ENCODE results near the gene FBLN5.

- TF ChIP-seq CTBP1 (IDR thresholded peaks at IDR 0.05; ENCODE audit: borderline replicate concordance) = no peak
- TF ChIP-seq FOXM1 (IDR thresholded peaks at IDR 0.05; ENCODE audit: borderline replicate concordance) = no peak
- no peak for TF ChIP-seq BHLHE40 (IDR thresholded peaks at IDR 0.05; ENCODE audit: borderline replicate concordance)
- no peak for TF ChIP-seq SP1 (IDR thresholded peaks at IDR 0.05)
- TF ChIP-seq FOXK2 (IDR thresholded peaks at IDR 0.05) = no peak
- no peak for TF ChIP-seq FOXA1 (IDR thresholded peaks at IDR 0.05)
- no peak for TF ChIP-seq ARNT (IDR thresholded peaks at IDR 0.05)
- no peak for TF ChIP-seq ZNF384 (IDR thresholded peaks at IDR 0.05)
- no peak for TF ChIP-seq TARDBP (IDR thresholded peaks at IDR 0.05)
These were observed 38.2 kb upstream of the FBLN5 start for GRCh38 chr14:91985521-91986255.
